Loucy (cell line): ENCODE measurements around the gene NTPCR.
"Not testable (repeated sequence)": the region's sequence is repeated elsewhere in the genome, so short reads cannot be mapped to it uniquely, and the experiment has no call there.

Source experiments
- H2AFZ ChIP-seq: fragments of 200-600 bp; sonication (generic); 2 replicates; pipeline ENCODE4 v1.6.0; 2016; ENCODE audit warnings: antibody characterized with exemption, mild to moderate bottlenecking, low read length, moderate library complexity
- H3F3A ChIP-seq: fragments of 200-600 bp; 2 replicates; pipeline ENCODE4 v1.6.0; 2016; ENCODE audit warnings: antibody characterized with exemption, low read depth, mild to moderate bottlenecking
- H3K27me3 ChIP-seq: fragments of 200-600 bp; sonication (generic); 2 replicates; pipeline ENCODE4 v1.6.1; 2014; ENCODE audit warnings: low read length, mild to moderate bottlenecking; ENCODE audit not compliant: insufficient read depth, poor library complexity, severe bottlenecking
- H3K36me3 ChIP-seq: fragments of 200-600 bp; sonication (generic); 2 replicates; pipeline ENCODE4 v1.6.1; 2016; ENCODE audit warnings: low read length; ENCODE audit not compliant: insufficient read depth
- H3K4me1 ChIP-seq: fragments of 200-600 bp; sonication (generic); 2 replicates; pipeline ENCODE4 v1.5.1; 2014; ENCODE audit warnings: low read length, mild to moderate bottlenecking; ENCODE audit not compliant: insufficient read depth, poor library complexity, severe bottlenecking
- H3K4me2 ChIP-seq: fragments of 200-600 bp; sonication (generic); 2 replicates; pipeline ENCODE4 v1.6.0; 2014; ENCODE audit warnings: antibody characterized with exemption, low read length, low read depth, mild to moderate bottlenecking; ENCODE audit not compliant: poor library complexity, severe bottlenecking
- H3K4me3 ChIP-seq: fragments of 200-600 bp; sonication (generic); 2 replicates; pipeline ENCODE4 v1.5.1; 2014; ENCODE audit warnings: low read length, mild to moderate bottlenecking, mixed read lengths; ENCODE audit not compliant: poor library complexity, severe bottlenecking
- H3K79me2 ChIP-seq: fragments of 200-600 bp; sonication (generic); 2 replicates; pipeline ENCODE4 v1.6.1; 2014; ENCODE audit warnings: low read length; ENCODE audit not compliant: insufficient read depth
- H3K9ac ChIP-seq: fragments of 200-600 bp; sonication (generic); 2 replicates; pipeline ENCODE4 v1.6.0; 2014; ENCODE audit warnings: mild to moderate bottlenecking, low read depth, low read length, moderate library complexity; ENCODE audit not compliant: poor library complexity, severe bottlenecking
- H3K9me2 ChIP-seq: fragments of 200-600 bp; sonication (generic); replicated peaks from 2 replicates; pipeline ENCODE4 v1.6.1; 2016; ENCODE audit warnings: low read depth, low read length, mixed read lengths
- H3K9me3 ChIP-seq: fragments of 200-600 bp; sonication (generic); 2 replicates; pipeline ENCODE4 v1.6.1; 2014; ENCODE audit warnings: mild to moderate bottlenecking, antibody characterized with exemption, low read length, low read depth; ENCODE audit not compliant: insufficient read depth
- H4K20me1 ChIP-seq: fragments of 200-600 bp; sonication (generic); 2 replicates; pipeline ENCODE4 v1.6.0; 2014; ENCODE audit warnings: antibody characterized with exemption, low read length, mild to moderate bottlenecking; ENCODE audit not compliant: insufficient read depth, poor library complexity, severe bottlenecking
- EZH2phosphoT487 ChIP-seq: fragments of 200-600 bp; IDR thresholded peaks from 2 replicates; pipeline ENCODE4 v1.6.1; 2018; ENCODE audit warnings: antibody characterized with exemption, mild to moderate bottlenecking, moderate library complexity, borderline replicate concordance
- TF ChIP-seq, protein P1 (sequence below): fragments of 200-600 bp; sonication (generic); conservative IDR thresholded peaks from 2 replicates; pipeline ENCODE4 v1.5.1; 2014; ENCODE audit warnings: mild to moderate bottlenecking, antibody characterized with exemption, low read length

The NTPCR gene

DNA sequence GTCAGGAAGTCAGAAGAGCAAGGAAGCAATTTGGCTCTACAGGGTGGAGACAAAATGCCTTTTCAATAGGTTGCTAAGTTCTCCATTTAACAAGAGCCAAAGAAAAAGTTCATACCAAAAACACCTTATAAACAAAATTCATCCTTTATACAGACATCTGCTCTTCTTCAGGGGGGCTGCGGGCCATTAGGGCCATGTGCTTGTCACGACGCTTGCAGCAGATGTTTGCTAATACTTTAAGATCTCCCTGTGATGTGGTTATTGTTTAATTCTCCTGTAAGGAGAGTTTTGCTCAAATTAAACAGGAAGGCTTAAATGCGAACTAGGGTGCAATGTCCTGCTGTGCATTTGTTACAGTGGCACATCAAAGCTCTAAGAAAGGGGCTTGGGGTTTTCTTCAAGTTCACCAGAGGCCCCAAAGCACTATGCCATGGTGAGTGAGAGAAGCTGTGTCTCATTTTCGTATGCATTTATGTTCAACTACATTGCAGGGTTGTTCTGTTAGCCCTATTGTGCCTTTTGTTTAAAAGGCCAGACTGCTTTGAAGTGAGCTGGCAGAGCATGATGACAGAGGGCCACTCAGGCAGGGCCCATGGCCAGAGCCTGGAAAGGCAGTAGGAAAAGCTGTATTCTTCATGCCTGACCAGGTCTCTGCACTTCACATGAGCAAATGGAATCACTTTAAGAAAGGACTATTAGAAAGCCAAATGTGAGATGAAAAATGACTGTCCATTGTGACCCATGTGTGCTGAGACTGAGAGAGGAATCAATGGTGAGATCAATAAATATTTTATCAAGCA is 24.8 kb upstream of the NTPCR start:
- peak overlapping the region; percentile 50 for H3K9ac ChIP-seq
- peaks cover 66% of the 10 kb centered on the region for H3K4me1 ChIP-seq
- no peak for TF ChIP-seq EZH2phosphoT487
- TF ChIP-seq, protein P1, sequence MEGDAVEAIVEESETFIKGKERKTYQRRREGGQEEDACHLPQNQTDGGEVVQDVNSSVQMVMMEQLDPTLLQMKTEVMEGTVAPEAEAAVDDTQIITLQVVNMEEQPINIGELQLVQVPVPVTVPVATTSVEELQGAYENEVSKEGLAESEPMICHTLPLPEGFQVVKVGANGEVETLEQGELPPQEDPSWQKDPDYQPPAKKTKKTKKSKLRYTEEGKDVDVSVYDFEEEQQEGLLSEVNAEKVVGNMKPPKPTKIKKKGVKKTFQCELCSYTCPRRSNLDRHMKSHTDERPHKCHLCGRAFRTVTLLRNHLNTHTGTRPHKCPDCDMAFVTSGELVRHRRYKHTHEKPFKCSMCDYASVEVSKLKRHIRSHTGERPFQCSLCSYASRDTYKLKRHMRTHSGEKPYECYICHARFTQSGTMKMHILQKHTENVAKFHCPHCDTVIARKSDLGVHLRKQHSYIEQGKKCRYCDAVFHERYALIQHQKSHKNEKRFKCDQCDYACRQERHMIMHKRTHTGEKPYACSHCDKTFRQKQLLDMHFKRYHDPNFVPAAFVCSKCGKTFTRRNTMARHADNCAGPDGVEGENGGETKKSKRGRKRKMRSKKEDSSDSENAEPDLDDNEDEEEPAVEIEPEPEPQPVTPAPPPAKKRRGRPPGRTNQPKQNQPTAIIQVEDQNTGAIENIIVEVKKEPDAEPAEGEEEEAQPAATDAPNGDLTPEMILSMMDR: no peak
- H3K4me3 ChIP-seq: peak overlapping the region; percentile 35
- no peaks in the 10 kb centered on the region for H3K9me2 ChIP-seq
- no peaks in the 10 kb centered on the region for H3K36me3 ChIP-seq
- peaks cover 27% of the 10 kb centered on the region for H3F3A ChIP-seq
- H2AFZ ChIP-seq: no peak overlapping the region
- H3K9me3 ChIP-seq: no peaks in the 10 kb centered on the region
- no peaks in the 10 kb centered on the region for H4K20me1 ChIP-seq
- no peaks in the 10 kb centered on the region for H3K27me3 ChIP-seq
- H3K79me2 ChIP-seq: no peaks in the 10 kb centered on the region
- peak overlapping the region; percentile 69 for H3K4me2 ChIP-seq

DNA sequence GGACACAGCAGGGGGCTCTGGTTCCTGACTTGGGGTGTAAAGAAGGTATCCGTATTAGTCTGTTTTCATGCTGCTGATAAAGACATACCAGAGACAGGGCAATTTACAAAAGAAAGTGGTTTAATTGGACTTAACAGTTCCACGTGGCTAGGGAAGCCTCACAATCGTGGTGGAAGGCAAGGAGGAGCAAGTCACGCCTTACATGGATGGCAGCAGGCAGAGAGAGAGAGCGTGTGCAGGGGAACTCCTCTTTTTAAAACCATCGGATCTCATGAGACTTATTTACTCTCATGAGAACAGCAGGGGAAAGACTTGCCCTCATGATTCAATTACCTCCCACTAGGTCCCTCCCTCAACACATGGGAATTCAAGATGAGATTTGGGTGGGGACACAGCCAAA is 23.2 kb upstream of the NTPCR start:
- H3K4me3 ChIP-seq, H3K27me3 ChIP-seq, H2AFZ ChIP-seq, H3K36me3 ChIP-seq, H3K79me2 ChIP-seq, H3K9me2 ChIP-seq, H4K20me1 ChIP-seq, H3K9ac ChIP-seq, H3K9me3 ChIP-seq, H3K4me2 ChIP-seq: not testable (repeated sequence)
- Histone ChIP-seq H3K4me1 (peaks cover 51% of the 10 kb centered on the region), H3F3A (peaks cover 23% of the 10 kb centered on the region)

DNA sequence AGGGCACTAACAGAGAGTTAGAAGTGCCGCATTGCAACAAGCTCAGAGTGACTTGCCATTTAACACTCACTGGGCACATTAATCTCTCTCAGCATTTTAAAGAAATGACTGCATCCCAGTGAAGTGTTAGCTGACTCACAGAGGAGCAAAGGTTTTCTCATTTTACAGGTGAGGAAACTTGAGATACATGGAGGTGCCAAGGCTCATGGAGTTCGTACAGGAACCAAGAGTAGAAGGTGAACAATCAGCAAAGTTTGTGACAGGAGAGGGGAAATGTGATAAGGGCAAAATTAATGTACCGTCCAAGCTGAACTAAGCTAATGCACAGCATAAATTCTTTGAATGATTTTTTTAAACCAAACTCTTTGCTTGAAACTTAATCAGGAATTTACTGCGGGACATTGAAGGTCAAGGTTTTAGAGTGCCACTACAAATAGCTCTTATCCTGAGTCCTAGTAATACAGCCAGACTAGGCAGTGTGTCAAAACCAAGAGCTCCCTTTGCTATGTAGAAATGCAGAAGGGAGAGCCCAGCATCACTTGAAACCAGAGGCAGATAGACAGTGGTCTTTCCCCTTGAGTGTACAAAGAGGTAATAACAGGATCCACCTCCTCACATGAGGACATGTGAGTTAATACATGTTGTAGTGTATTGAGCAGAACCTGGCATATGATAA is 22.4 kb upstream of the NTPCR start:
- H4K20me1 ChIP-seq: no peaks in the 10 kb centered on the region
- H3K27me3 ChIP-seq: no peaks in the 10 kb centered on the region
- TF ChIP-seq EZH2phosphoT487: no peak
- TF ChIP-seq, protein P1: no peak
- no peak overlapping the region for H2AFZ ChIP-seq
- H3K36me3 ChIP-seq: no peaks in the 10 kb centered on the region
- H3K79me2 ChIP-seq: no peaks in the 10 kb centered on the region
- H3K4me3 ChIP-seq: no peak overlapping the region
- H3F3A ChIP-seq: peaks cover 15% of the 10 kb centered on the region
- no peaks in the 10 kb centered on the region for H3K9me3 ChIP-seq
- H3K9me2 ChIP-seq: no peaks in the 10 kb centered on the region
- peaks cover 43% of the 10 kb centered on the region for H3K4me1 ChIP-seq
- H3K4me2 ChIP-seq: no peak overlapping the region
- H3K9ac ChIP-seq: no peak overlapping the region
